GM06990 (cell line): ENCODE data around the gene OR51B4.

Experiments
- DNase-seq: peaks from one replicate; pipeline ENCODE4 v3.0.0-alpha.2; 2011; ENCODE audit not compliant: insufficient read length; ENCODE audit errors: extremely low read depth
- H3K27me3 ChIP-seq: replicated peaks from 2 replicates; pipeline ENCODE4 v1.6.0; 2011; ENCODE audit warnings: low read length; ENCODE audit not compliant: control insufficient read depth, insufficient read depth
- H3K36me3 ChIP-seq: 2 replicates; pipeline ENCODE4 v1.5.1; 2011; ENCODE audit warnings: low read length; ENCODE audit not compliant: control insufficient read depth, insufficient read depth
- H3K4me3 ChIP-seq: replicated peaks from 2 replicates; pipeline ENCODE4 v1.5.1; 2011; ENCODE audit warnings: low read depth, mild to moderate bottlenecking, control low read depth, low read length
- TF ChIP-seq, protein P1 (sequence below): IDR thresholded peaks from 2 replicates; pipeline ENCODE4 v1.5.1; 2011; ENCODE audit warnings: low read length, control low read depth, mild to moderate bottlenecking, inconsistent platforms; ENCODE audit not compliant: insufficient read depth, poor library complexity, severe bottlenecking

The OR51B4 gene

DNA sequence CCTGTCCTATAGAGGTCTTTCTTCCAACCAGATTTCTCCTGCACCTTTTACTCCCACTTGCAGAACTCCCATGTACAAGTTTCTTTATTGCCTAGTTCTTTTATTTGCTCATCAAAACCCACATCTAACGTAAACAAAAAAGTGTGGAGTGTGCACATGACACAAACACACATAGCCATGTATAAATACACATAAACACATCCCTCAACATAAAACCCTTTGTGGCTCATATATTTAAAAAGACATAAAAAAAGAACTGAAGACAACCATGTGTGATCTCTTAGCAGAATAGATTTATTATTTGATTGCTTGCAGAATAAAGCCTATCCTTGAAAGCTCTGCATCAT, 48.9 kb downstream of the OR51B4 start:
- no peak for DNase-seq
- TF ChIP-seq, protein P1, sequence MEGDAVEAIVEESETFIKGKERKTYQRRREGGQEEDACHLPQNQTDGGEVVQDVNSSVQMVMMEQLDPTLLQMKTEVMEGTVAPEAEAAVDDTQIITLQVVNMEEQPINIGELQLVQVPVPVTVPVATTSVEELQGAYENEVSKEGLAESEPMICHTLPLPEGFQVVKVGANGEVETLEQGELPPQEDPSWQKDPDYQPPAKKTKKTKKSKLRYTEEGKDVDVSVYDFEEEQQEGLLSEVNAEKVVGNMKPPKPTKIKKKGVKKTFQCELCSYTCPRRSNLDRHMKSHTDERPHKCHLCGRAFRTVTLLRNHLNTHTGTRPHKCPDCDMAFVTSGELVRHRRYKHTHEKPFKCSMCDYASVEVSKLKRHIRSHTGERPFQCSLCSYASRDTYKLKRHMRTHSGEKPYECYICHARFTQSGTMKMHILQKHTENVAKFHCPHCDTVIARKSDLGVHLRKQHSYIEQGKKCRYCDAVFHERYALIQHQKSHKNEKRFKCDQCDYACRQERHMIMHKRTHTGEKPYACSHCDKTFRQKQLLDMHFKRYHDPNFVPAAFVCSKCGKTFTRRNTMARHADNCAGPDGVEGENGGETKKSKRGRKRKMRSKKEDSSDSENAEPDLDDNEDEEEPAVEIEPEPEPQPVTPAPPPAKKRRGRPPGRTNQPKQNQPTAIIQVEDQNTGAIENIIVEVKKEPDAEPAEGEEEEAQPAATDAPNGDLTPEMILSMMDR: no peak
- Histone ChIP-seq H3K27me3 (no peaks in the 10 kb centered on the region), H3K4me3 (no peak overlapping the region), H3K36me3 (no peaks in the 10 kb centered on the region)

DNA sequence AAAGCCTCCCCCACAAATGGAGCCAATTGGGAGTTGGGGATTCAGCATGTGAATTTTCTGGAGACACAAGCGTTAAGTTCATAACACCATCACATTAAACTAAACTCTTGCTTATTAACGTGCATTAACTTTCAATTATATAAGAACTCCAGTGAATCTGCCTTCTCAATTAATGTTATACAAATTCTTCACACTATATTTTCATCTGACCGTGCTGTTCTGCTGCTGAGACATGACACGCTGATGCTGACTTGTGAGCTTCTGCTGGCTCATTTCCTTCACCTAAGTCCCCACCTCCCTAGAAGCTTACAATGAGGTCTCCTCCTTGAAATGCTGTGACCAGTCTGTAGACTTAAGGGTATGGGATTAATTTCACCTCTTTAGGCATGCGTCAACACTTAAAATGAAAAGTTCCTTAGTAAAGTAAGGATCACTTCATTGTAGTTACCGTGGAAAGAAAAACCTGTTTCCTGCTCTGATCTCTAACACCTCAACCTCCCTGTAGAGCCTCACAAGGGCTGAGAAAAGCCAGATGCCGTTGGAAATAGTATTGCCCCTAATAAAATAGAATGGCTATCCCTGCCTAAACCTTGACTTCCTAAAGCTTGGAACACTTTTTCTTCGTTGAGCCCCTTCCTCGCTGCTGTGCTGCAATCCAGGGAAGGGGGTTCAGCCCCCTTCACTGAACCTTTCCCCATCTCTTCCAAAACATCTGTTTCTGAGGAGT, 49.4 kb downstream of the OR51B4 start:
- H3K36me3 ChIP-seq: no peaks in the 10 kb centered on the region
- no peaks in the 10 kb centered on the region for H3K27me3 ChIP-seq
- DNase-seq: no peak
- TF ChIP-seq, protein P1: no peak
- H3K4me3 ChIP-seq: no peak overlapping the region

DNA sequence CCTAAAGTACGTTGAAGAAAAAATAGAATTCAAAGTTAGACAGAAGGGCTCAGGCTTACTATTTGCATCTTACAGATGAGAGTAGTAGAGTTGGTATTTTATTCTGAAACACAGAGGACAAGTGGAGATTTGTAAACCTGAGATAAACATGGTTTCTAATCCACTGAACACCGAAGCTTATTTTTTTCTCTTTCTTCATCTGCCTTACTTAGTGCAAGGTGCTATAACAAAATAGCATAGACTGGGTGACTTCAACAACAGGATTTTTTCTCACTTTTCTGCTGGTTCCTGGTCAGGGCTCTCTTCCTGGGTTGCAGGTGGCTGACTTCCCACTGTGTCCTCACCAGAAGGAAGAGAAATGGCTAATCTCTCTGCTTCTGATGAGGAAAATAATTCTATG, 50.0 kb downstream of the OR51B4 start:
- H3K36me3 ChIP-seq: no peaks in the 10 kb centered on the region
- no peak overlapping the region for H3K4me3 ChIP-seq
- TF ChIP-seq, protein P1: no peak
- DNase-seq: no peak
- no peaks in the 10 kb centered on the region for H3K27me3 ChIP-seq
